Glomerular endothelial cell (primary cell): ENCODE results near the gene ADD3. TPM values are rescaled to one million over a fixed set of nuclear protein-coding genes. Genes with fewer than 3 reads are reported as not detected.
A peak's percentile ranks its signal among the peaks of the same experiment; 100 is the strongest.
"Not testable (repeated sequence)": the region's sequence is repeated elsewhere in the genome, so short reads cannot be mapped to it uniquely, and the experiment has no call there.

ENCODE experiments used
- DNase-seq: peaks from one replicate; pipeline ENCODE4 v3.0.0-alpha.2; 2011; ENCODE audit warnings: low read depth, low spot score; ENCODE audit errors: extremely low read depth
- total RNA-seq: library from RNA; depleted of rRNA; stranded (reverse); fragments of >200 nt; gene quantifications from 2 replicates; pipeline ENCODE4 v1.2.3, GENCODE V29; 2015

ADD3 gene
- total RNA-seq, 1 donor from 2014 or later = 99.2 TPM

DNA sequence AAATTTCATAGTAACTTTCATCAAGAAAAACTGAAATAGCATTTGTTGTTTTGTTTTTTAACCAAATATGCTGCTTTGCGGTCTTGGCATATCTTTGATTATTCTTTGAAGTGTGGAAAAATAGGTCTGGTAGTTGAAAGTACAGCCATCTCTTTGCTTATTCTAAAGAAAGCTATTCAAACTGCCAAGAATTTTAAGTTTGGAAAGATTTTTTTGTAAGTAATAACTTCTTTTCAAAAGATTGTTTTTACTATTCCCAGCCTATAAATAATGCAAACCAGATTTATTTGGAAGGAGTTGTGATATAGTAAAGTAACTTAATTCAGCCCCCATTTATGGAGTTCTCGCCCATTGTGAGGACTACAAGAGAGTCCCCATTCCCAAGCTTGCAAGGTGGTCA, 87.0 kb downstream of the ADD3 start:
- no peak for DNase-seq

DNA sequence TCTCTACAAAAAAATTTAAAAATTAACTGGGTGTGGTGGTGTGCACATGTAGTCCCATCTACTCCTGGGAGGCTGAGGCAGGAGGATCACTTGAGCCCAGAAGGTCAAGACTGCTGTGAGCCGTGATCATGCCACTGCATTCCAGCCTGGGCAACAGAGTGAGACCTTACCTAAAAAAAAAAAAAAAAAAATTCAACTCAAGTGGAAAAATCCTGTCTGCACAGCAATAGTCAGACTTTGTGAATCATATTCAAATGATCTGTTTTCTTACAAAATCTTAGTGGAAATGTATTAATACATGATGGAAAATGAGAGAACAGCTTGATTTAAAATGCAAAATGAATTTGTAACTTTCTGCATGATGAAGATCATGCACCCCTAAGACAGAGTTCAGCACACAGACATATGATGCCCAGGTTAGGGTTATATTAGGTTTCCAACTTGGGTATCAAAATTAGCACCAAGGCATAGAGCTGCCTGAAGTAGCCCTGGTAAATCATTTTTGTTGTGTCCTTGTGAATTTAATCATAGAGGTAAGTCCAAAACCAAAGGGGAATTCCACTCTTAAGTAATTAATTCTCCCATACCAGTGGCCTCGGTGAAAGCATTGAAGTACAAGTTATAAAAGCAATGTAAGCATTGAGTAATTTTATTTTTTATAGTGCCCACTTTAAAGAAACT, 93.8 kb downstream of the ADD3 start:
- DNase-seq = no peak

DNA sequence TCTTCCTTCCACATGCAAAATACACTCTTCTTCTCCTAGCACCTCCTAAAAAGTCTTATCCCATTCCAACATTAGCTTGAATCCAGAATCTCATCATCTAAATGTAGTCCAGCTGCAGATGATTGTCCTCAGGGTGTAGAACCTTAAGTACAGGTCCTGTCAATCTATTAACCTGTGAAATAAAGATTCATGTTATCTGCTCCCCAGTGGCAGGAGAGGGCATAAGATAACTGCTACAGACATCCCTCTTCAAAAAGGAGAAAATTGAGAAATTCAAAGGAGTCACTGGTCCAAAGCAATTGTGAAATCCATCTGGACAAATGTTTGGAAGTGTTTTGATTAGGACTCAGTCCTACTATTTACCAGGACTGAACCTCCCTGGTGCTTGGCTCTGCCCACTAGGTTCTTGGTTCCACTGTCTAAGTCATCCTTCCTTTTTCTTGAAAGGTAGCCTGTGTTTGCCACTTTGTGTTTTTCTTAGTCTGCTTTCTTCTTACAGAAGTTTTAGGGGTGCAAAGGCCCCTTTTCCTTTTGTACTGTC, 96.2 kb downstream of the ADD3 start:
- DNase-seq = no peak

DNA sequence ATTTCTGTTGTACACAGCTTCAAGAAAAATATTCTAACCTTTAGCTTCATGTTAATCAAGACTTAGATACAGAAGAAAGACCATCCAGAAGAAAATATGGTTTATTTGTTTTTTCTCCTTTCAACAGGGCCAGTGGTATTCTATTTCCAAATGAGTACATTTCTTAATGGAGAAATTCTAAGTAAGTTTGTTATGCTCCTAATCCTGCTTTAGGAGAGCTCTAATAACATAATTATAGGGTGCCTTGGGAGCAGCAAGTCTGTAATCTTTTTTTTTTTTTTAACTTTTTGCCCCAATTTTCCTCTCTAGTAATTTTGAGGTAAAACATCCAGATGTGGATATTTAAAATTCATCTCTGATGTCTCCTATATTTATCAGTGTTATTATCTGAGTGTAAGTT, 98.1 kb downstream of the ADD3 start:
- DNase-seq = no peak

DNA sequence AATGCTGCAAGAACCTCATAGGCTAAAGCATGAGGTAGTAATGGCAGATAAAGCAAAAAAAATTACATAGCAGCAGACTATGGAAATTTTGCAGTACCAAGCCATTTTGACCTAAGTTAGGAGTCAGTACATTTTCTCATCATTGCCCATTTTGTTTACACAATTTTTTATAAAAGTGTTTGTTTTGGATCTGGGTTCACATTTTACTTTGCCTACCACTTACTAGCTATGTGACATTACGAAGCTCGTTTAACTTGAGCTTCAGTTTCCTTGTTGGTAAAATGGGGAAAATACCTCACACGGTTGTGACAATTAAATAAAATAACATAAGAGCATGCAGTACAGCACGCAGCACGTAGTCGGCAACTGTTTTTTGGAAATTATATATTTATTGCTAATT, 99.6 kb downstream of the ADD3 start:
- no peak for DNase-seq

DNA sequence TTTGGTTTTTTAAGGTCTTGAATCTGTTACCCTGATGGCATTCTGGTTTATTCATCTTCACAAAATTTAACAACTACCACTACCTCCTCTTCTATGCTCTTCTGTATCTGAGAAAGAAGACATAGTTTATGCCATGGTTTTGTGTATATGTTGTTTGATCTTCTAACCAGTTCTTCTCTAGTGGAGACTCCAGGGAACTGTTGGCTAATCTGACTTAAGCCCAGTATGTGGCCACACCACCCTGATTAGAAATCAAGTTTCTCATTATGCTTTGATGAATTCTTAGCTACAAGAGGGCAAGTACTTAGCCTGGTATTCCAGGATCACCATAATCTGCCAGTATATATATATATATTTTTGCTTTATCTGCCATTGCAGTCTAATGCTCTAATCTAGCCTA, 100.1 kb downstream of the ADD3 start:
- DNase-seq = no peak

DNA sequence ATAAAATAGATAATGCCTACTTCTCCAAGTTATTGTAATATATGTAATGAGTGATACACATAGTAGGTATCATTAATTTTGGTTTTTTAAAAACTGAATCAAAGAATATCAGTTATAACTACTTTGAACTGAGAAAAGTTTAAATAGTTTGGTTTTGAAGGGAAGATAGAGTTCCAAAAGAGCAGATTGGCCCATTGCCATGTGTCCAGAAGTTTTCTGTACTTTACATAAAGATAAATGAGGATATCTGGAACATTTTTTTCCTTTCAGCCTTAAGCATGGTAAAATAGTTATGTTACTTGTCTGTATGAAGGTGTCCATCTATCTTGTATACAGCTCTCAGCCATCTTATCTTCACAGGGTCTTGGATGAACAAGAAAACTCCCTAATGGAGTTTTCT, 101.7 kb downstream of the ADD3 start:
- DNase-seq = no peak

DNA sequence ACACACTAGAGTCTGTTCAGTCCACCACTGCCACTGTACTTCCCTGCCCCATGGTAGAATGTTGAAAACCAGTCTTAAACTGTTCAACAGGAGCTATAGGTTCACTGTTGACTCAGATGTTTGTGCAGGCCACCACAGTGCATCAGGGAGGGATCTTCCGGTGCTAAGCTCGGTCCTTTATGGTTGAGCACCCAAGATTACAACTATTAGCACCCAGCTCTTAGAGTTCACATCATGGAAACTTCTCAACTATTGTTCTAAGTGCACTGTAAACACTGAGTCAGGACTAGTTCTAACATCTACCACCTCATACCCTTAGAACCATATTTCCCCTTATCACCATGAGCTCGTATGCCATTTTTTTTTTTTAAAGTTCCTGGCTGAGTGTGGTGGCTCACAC, 102.6 kb downstream of the ADD3 start:
- no peak for DNase-seq

DNA sequence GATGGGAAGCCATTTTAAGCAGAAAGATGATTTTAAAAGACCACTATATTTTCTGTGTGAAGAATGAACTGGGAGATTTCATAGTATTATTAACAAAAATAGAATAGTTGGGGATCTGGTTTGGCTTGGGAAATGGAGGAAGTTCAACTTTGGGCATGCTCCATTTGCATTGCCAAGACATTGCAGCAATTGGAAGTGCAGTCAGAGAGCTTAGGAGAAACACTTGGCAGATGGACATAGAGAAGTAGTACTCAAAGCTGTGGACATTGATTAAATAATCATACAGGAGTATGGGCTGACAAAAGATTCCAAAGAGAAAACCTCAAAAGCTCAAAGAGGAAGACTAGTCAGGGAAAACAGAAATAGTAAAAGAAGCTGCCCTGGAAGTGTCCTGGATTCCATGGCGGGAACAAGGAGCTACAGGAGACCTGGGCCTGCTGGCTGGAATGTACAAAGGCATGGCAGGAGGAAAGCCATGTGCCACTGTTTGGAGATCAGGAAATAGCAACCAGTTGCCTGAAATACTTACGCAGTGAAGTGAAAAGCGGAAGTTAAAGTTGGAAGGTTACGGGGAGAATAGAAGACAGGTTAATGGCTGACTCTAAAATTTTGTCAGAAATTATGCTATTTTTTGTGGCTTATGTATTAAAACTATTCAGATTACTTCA, 106.0 kb downstream of the ADD3 start:
- no peak for DNase-seq

DNA sequence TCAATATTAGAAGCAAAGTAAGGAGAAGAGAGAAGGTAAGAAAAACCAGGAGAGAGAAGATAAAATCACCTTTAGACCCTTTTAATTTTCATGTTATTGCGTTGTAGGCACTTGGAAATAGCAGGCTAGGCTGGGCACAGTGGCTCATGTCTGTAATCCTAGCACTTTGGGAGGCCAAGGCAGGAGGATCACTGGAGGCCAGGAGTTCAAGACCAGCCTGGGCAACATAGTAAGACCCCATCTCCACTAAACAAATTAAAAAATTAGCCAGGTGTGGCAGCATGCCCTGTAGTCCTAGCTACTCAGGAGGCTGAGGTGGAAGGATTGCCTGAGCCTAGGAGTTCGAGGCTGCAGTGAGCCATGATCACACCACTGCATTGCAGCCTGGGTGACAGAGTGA, 106.9 kb downstream of the ADD3 start:
- DNase-seq = not testable (repeated sequence)

DNA sequence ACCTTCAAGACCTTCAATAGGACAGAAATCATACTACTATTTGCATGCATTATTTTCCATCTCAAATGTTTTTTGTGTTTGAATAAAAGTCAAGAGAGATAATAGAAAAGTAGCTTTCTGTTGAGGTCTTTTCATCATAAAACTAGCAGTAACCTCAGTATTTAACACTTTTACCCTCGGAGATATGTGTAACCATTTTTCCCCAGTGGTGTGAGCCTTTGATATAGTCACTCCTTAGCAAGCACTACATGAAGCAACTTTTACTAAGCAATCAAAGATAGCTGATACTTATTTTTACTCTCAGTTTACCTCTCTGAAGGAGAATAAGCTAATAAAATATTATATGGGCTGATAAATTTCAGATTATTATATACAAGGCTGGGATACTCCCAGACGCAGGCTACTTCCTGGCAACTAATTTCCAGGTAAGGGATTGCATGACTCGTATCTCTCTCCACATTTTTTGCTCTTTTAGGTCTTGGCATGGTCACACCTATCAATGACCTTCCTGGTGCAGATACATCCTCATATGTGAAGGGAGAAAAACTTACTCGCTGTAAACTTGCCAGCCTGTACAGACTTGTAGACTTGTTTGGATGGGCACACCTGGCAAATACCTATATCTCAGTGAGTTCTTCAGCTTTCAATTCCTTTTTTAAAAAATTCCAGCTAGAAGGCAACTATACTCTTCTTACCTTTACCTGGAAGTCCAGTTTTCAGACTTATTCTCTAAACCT, 108.2 kb downstream of the ADD3 start:
- no peak for DNase-seq

DNA sequence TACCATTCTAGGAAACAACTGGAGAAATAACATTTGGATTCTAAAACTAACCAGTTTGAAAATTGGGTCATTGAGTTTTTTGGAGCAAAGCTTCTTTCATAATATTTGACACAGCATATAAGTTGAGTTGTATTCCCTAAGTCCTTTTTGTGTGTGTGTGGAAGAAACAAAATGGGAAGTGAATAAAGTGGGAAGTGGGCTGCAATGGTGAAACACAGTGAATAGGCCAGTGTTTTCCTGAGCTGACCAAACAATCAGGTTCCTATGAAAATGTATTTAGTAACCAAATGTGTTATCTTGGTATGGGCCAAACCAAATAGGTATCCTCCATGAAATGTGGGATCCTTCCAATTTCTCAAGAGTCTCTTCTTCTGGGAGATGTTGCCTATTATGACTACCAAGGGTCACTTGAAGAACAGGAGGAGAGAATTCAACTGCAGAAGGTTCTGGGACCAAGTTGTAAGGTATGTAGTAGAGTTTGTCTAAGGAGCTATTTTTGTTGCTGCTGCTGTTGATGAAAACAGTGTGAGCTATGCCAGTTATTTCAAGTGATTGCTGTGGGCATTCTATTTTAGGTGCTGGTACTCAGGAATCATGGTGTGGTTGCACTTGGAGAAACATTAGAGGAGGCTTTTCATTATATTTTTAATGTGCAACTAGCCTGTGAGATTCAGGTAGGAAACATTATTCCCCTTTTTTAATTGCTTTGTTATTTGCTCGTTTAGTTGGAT, 111.3 kb downstream of the ADD3 start:
- no peak for DNase-seq

DNA sequence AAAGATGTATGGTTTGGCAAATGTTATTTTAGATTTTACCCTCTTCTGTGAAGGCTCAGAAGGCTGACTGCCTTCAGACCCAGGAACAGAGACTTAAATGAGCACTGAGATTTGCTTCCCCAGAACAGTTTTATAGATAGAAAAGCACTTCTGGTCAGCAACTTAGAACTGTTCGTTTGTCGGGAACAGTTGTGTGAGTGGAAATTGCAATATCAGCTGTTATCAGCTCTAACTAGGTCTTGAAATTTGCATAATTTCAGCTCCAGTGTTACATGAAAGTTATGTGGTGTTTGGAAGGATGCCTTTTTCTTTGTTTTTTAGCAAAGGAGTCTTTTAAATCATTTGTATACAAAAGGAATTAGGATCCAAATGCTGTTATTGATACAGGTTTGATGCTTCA, 115.8 kb downstream of the ADD3 start:
- DNase-seq = no peak

DNA sequence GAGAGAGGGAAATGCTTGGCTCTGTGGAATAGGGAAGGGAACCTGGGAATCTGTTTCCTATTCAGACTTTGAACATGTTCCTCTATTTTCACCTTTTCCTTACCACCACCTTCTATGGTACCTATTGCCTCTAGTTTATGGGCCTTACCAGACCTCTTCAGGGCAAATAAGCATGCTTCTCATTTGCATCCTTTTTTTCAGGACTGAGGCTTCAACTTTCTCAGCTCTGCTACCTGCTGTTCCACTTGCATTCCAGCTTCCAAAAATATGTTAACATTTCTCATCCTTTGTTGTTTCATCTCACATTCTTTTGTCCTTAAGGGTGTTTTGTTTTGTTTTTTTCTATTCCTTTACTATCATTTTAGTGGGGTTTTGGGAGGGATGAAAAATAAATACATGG, 121.7 kb downstream of the ADD3 start:
- DNase-seq = no peak

DNA sequence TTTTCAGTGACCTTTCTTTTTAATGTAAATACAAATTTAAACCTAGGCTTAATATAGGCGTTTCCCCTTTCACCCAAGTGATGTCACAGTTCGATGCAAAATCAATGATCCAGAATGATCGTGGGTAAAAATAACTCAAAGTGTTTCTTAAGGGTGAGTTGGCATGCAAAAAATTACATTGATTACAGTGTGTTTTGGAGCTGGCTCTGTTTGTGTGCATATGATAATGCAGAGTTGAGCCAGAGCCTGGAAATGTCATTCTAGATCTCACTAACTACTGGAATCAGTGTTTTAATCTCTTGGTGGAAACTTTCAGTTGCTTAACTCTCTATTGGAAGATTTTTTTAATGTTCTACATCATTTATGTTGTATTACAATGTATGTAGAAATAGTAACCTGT, 127.1 kb downstream of the ADD3 start:
- DNase-seq = no peak

DNA sequence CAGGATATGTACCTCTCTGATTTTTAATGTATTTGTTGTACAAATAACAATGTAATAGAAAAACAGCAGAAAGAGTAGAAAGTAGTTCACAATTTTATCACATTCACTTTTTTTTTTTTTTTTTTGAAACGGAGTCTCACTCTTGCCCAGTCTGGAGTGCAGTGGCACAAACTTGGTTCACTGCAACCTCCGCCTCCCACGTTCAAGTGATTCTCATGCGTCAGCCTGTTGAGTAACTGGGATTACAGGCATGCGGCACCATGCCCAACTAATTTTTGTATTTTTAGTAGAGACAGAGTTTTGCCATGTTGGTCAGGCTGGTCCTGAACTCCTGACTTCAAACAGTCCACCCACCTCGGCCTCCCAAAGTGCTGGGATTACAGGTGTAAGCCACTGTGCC, 128.1 kb downstream of the ADD3 start:
- not testable (repeated sequence) for DNase-seq

DNA sequence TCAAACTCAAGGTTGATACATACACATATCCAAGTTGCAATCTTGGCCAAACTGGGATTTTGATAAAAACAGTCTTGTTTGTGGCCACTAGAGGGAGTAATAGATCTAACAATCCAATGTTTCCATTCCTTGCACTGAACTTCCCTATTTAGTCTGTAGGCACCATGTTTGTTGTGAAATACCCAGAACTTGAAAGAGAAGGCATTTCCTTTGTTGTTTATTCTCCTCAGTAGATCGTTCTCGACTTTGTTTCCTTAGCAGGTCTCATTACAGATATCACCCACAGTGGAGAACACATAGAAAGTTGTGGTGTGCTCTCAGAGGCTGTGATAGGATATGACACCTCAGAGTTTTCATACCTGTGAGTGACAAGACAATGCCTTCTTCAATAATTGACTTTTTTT, 129.4 kb downstream of the ADD3 start:
- peak; percentile 66 for DNase-seq

DNA sequence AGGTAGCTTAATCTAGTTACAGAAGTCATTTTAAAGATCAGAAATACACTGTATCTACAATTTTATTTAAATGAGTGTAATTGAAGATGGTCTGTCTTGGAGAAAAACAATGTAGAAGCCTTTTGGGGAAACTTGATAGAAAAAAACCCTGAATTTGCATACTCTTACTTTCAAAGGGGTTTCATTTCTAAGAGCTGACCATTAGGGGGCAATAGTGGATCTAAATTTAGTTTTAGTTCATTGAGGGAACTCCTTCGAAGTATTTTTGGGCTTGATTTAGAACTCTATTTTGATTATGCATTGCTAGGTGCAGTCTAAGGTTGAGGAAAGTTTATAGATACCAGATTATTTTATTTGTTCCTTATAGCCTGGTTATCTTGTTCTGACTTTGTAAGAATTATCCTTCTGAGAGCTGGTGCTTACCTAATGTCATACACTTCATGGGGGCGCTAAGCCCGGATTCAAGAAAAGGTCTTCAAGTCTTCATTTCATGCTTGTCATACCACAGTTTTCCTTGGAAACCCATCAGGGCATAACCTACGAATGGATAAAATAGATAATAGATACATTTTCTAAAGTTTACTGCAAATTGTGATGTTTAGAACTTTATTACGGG, 130.5 kb downstream of the ADD3 start:
- peak; percentile 57 for DNase-seq

DNA sequence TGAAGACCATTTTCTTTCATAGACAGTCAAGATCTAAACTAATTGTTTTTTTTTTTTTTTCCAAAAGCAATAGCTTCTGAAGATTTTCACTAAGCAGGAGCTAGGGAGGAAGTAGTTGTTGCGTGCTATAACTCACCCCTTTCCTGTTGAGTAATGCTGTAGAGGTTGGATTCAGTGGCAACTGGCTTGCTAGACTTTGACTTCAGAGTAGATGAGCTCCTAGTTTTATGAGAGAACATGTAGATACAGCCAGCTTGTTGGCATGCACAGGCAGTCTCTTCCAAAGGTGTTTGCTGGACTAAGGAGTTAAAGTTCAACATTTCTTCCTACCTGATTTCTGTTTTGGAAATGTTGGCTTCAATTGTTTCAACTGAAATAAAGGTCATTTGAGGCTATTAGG, 133.4 kb downstream of the ADD3 start:
- peak; percentile 44 for DNase-seq

DNA sequence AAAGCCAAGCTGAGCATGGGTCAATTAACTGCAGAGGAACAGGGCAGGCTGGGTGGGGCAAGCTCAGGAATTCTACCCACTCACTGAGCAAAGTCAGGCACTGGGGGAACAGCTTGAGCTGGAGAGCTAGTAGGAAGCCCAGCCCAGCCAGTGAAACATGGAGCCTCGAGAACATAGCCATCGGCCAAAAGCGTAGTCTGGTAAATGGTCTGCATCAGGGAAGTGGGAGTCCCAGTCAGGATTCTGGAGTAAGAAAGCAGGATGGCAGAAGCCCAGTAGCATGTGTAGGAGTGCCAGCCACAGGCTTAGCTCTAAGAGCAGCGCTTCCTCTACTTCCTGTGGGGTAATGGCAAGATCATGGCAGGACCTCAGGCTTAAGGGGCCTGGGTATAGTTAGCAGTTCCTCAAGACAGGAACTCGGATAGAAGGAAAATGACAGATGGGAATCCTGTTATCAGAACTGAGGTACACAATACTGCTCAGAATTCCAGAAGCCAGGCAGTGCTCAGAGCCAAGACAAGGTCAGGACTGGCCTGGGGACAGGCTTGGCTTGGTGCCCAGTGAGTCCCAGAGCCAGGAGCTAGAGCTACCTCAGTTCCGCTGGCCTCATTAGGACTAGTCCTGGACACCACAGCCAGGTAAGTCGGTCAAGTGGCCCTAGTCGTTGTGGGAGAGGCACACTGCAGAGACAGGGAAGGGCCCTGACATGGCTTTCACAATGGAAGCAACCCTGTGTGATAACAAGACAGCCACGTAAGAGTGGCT, 134.3 kb downstream of the ADD3 start:
- DNase-seq = no peak
